ENCODE results near the gene CEP57L1. TPM values are rescaled to one million over a fixed set of nuclear protein-coding genes. Genes with fewer than 3 reads are reported as not detected.

Gene CEP57L1
- total RNA-seq (2013): 9.6 TPM
- 1 to 10 TPM; 3.4 to 5.2 (median 3.9) TPM for polyA plus RNA-seq
- 2.4 and 4.9 TPM in 2 replicates for polyA minus RNA-seq
- 2.9 to 13.6 (median 8.2) reads per million in 11 experiments for total RNA-seq

DNA sequence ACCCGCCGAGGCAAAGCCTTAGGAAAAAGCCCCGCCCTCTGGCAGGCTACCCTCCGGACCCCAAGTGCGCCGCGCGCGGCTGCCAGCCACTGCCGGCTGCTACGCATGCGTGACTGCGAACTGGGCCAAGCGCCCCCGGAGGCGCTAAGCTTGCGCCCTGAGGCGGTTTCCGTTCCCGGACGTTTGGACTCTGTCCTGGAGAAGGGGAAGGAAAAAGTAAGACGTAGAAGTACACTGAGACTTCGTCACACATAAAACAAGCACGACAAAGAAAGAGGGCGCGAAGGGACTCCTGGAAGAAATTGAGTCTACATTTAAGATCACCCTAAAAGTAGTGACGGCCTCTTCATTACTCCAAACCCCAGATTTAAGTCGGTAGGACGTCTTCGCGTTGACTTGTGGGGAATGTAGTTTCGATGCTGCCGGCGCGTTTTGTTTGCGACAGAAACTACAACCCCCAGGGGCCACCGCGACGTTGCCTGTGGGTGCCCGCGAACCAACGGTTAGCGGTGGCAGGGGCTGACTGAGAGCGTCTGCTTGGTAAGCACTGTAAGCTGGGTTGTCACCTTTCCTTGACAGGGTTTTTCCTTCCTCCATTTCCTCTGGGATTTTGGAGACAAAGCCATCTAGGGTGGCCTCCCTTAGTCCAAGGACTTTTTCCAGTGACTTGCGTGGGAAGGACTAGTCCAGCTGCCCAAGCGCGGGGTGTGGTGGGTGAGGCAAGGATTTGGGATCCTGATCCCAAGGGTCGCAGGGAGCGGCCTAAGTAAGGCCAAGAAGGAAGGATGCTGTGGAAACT, at the start of gene CEP57L1:
TSS of gene CEP57L1 (plus strand) at position 472 of the 799 bp plus-strand sequence. CDS start 49,715 bp downstream, outside the sequence.
- Histone ChIP-seq H4K20me1 (ENCODE audit: insufficient read depth, low read length) (peaks cover 34% of the 10 kb centered on the region), H2AFZ (ENCODE audit: insufficient read depth, low read depth, low read length, poor library complexity, severe bottlenecking) (peak within 1 kb of the TSS; percentile 93), H3K9me3 (replicated peaks in 1 of 2; ENCODE audit: control insufficient read depth in 1 of 2, insufficient read depth in 1 of 2, low read length in 2 of 2) (no peaks in the 10 kb centered on the region), H3K27ac (ENCODE audit: low read depth in 1 of 2, low read length in 2 of 2) (peak within 1 kb of the TSS; percentile 94 to 95), H3K27me3 (ENCODE audit: control insufficient read depth in 2 of 2, insufficient read depth in 2 of 2, low read length in 2 of 2) (no peaks in the 10 kb centered on the region), H3K4me1 (ENCODE audit: control insufficient read depth in 1 of 2, insufficient read depth in 2 of 2, low read length in 2 of 2) (peaks cover 26 to 41% of the 10 kb centered on the region in 2 donors), H3K9ac (ENCODE audit: insufficient read depth, low read length, poor library complexity, severe bottlenecking) (peak within 1 kb of the TSS; percentile 88), H3K79me2 (ENCODE audit: insufficient read depth, low read length) (peaks cover 69% of the 10 kb centered on the region), H3K36me3 (replicated peaks in 1 of 2; ENCODE audit: control insufficient read depth in 1 of 2, insufficient read depth in 2 of 2, low read length in 2 of 2) (no peaks in the 10 kb centered on the region), H3K4me2 (replicated peaks; ENCODE audit: extremely low read depth, low read length, poor library complexity, severe bottlenecking) (peak within 1 kb of the TSS; percentile 93), H3K4me3 (replicated peaks in 1 of 3; ENCODE audit: low read depth in 2 of 3, low read length in 3 of 3) (peak within 1 kb of the TSS; percentile 84 to 98 (median 86))
- WGBS (ENCODE audit: insufficient coverage): 0% methylated on average over 32 of the region's 49 CpGs
- Mint-ChIP-seq H3K36me3 (peaks cover 2 to 5% of the 10 kb centered on the region in 2 donors), H3K4me3 (peak within 1 kb of the TSS; percentile 94 to 99), H3K27ac (peak within 1 kb of the TSS; percentile 99 to 100 (median 99)), H3K4me1 (peaks cover 46% of the 10 kb centered on the region), H3K27me3 (ENCODE audit: low read depth in 3 of 3) (peaks cover 0 to 5% (median 0%) of the 10 kb centered on the region in 3 donors), H3K9me3 (no peaks in the 10 kb centered on the region)
- peak; percentile 92 to 93 (median 92) for DNase-seq
- TF ChIP-seq, protein P1, sequence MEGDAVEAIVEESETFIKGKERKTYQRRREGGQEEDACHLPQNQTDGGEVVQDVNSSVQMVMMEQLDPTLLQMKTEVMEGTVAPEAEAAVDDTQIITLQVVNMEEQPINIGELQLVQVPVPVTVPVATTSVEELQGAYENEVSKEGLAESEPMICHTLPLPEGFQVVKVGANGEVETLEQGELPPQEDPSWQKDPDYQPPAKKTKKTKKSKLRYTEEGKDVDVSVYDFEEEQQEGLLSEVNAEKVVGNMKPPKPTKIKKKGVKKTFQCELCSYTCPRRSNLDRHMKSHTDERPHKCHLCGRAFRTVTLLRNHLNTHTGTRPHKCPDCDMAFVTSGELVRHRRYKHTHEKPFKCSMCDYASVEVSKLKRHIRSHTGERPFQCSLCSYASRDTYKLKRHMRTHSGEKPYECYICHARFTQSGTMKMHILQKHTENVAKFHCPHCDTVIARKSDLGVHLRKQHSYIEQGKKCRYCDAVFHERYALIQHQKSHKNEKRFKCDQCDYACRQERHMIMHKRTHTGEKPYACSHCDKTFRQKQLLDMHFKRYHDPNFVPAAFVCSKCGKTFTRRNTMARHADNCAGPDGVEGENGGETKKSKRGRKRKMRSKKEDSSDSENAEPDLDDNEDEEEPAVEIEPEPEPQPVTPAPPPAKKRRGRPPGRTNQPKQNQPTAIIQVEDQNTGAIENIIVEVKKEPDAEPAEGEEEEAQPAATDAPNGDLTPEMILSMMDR (IDR thresholded peaks at IDR 0.05): no peak
- intact Hi-C loops (cut with micrococcal nuclease): loop anchor here (5.0 to 10.0 kb wide), 5 partner anchors 277 to 1130 kb away; partner anchors contain the start of genes AK9 (in 1 of the 2), CD164 (in 1 of the 2), FIG4 (in 1 of the 2) and MICAL1 (in 1 of the 2)

DNA sequence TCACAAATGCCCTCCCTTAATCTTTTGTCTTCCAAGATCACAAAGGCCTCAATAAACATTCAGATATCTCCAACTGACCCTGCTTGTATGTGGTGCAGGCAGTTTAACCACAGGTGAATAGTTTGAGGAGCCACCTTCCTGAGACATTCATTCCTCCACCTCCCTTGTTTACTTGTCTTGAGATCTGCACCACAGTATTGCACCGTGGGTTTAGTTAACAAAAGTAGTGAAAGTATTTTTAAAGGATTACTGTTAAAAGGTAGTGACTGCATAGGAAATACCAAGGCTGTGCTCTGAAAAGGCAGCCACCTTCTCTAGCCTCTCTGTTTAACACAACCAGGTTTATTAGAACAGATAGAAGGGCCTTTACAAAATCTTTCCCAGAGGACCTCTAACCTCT, 47.1 kb upstream of the CEP57L1 start:
- no peaks in the 10 kb centered on the region for H3K9me3 ChIP-seq (replicated peaks in 1 of 2; ENCODE audit: control insufficient read depth in 1 of 2, insufficient read depth in 1 of 2, low read length in 2 of 2)
- peaks cover 3% of the 10 kb centered on the region for H4K20me1 ChIP-seq (ENCODE audit: insufficient read depth, low read length)
- no peak overlapping the region for H2AFZ ChIP-seq (ENCODE audit: insufficient read depth, low read depth, low read length, poor library complexity, severe bottlenecking)
- intact Hi-C loops (cut with micrococcal nuclease): no loop called here
- no CpG with 5 or more reads among the region's 1 CpG for WGBS (ENCODE audit: insufficient coverage)
- no peak overlapping the region for H3K9ac ChIP-seq (ENCODE audit: insufficient read depth, low read length, poor library complexity, severe bottlenecking)
- no peaks in the 10 kb centered on the region for H3K36me3 ChIP-seq (replicated peaks in 1 of 2; ENCODE audit: control insufficient read depth in 1 of 2, insufficient read depth in 2 of 2, low read length in 2 of 2)
- Mint-ChIP-seq H3K4me3 (no peak overlapping the region), H3K27me3 (ENCODE audit: low read depth in 3 of 3) (peaks cover 0 to 2% (median 0%) of the 10 kb centered on the region in 3 donors), H3K36me3 (peaks cover 4 to 7% of the 10 kb centered on the region in 2 donors), H3K9me3 (peaks cover 0 to 7% (median 3%) of the 10 kb centered on the region in 7 donors), H3K4me1 (peaks cover 15% of the 10 kb centered on the region), H3K27ac (peak overlapping the region in 1 of 7 donors; percentile 13)
- H3K27ac ChIP-seq (ENCODE audit: low read depth in 1 of 2, low read length in 2 of 2): no peak overlapping the region
- no peak overlapping the region for H3K4me2 ChIP-seq (replicated peaks; ENCODE audit: extremely low read depth, low read length, poor library complexity, severe bottlenecking)
- TF ChIP-seq, protein P1 (IDR thresholded peaks at IDR 0.05): no peak
- H3K4me3 ChIP-seq (replicated peaks in 1 of 3; ENCODE audit: low read depth in 2 of 3, low read length in 3 of 3): no peak overlapping the region
- H3K27me3 ChIP-seq (ENCODE audit: control insufficient read depth in 2 of 2, insufficient read depth in 2 of 2, low read length in 2 of 2): no peaks in the 10 kb centered on the region
- DNase-seq: no peak
- H3K4me1 ChIP-seq (ENCODE audit: control insufficient read depth in 1 of 2, insufficient read depth in 2 of 2, low read length in 2 of 2): peaks cover 0 to 17% of the 10 kb centered on the region in 2 donors
- H3K79me2 ChIP-seq (ENCODE audit: insufficient read depth, low read length): peaks cover 1% of the 10 kb centered on the region

All from CD14-positive monocyte (primary cell).